ENCODE results near the gene ACSL4.

Gene ACSL4

GRCh38 chrX:109624641-109625616 is 108.1 kb downstream of the ACSL4 start, which contains the start of gene KCNE5 (continued):
- TF ChIP-seq ISL1 (CRISPR knock-in tag; IDR thresholded peaks at IDR 0.05): no peak
- no peak for TF ChIP-seq ESRRG (CRISPR knock-in tag; IDR thresholded peaks at IDR 0.05)
- no peak for TF ChIP-seq GLIS3 (CRISPR knock-in tag; IDR thresholded peaks at IDR 0.05)
- no peak for TF ChIP-seq CREB5 (CRISPR knock-in tag; IDR thresholded peaks at IDR 0.05; ENCODE audit: low read depth)
- TF ChIP-seq ZFP30 (CRISPR knock-in tag; IDR thresholded peaks at IDR 0.05): no peak

- no peak for ATAC-seq
- no peak for TF ChIP-seq CSDC2 (CRISPR knock-in tag; IDR thresholded peaks at IDR 0.05)
- TF ChIP-seq ZNF8 (CRISPR knock-in tag; IDR thresholded peaks at IDR 0.05): no peak
- no peak for TF ChIP-seq TSHZ2 (CRISPR knock-in tag; IDR thresholded peaks at IDR 0.05)
- no peak for TF ChIP-seq POU6F1 (CRISPR knock-in tag; IDR thresholded peaks at IDR 0.05; ENCODE audit: borderline replicate concordance, low read depth)
- TF ChIP-seq TCF4 (CRISPR knock-in tag; IDR thresholded peaks at IDR 0.05; ENCODE audit: borderline replicate concordance): no peak
- no peak for TF ChIP-seq SNAI2 (CRISPR knock-in tag; IDR thresholded peaks at IDR 0.05)
- no peak for TF ChIP-seq ESRRG (CRISPR knock-in tag; IDR thresholded peaks at IDR 0.05)
- no peak for TF ChIP-seq ARNTL (CRISPR knock-in tag; IDR thresholded peaks at IDR 0.05; ENCODE audit: borderline replicate concordance, low read depth)
- no peak for TF ChIP-seq CREB5 (CRISPR knock-in tag; IDR thresholded peaks at IDR 0.05; ENCODE audit: low read depth)
Observed at GRCh38 chrX:109623997-109624396, 109.1 kb downstream of the ACSL4 start.

- no peak for ATAC-seq
- TF ChIP-seq PATZ1 (CRISPR knock-in tag; IDR thresholded peaks at IDR 0.05; ENCODE audit: borderline replicate concordance) (no peak), SNAI2 (CRISPR knock-in tag; IDR thresholded peaks at IDR 0.05) (no peak), ARNTL (CRISPR knock-in tag; IDR thresholded peaks at IDR 0.05; ENCODE audit: borderline replicate concordance, low read depth) (no peak), TSHZ2 (CRISPR knock-in tag; IDR thresholded peaks at IDR 0.05) (no peak), OSR1 (CRISPR knock-in tag; IDR thresholded peaks at IDR 0.05) (no peak), PPARA (CRISPR knock-in tag; IDR thresholded peaks at IDR 0.05; ENCODE audit: borderline replicate concordance) (no peak), CREB5 (CRISPR knock-in tag; IDR thresholded peaks at IDR 0.05; ENCODE audit: low read depth) (no peak), TCF4 (CRISPR knock-in tag; IDR thresholded peaks at IDR 0.05; ENCODE audit: borderline replicate concordance) (no peak), BACH2 (CRISPR knock-in tag; IDR thresholded peaks at IDR 0.05; ENCODE audit: borderline replicate concordance) (no peak), CSRNP3 (CRISPR knock-in tag; IDR thresholded peaks at IDR 0.05) (no peak)
Observed at GRCh38 chrX:109622270-109622669, 110.8 kb downstream of the ACSL4 start.

Data from SK-N-SH treated with all-trans-retinoic acid at 6 μM for 48 hours (cell line).